WI38 (cell line): Measurements from ENCODE around the gene ATP2C2.
"Not testable (repeated sequence)": the region's sequence is repeated elsewhere in the genome, so short reads cannot be mapped to it uniquely, and the experiment has no call there.

Experiments
- H3K4me3 ChIP-seq: 2 replicates; pipeline ENCODE4 v1.5.1; 2011; ENCODE audit warnings: low read depth, mild to moderate bottlenecking, control low read depth, low read length
- CTCF ChIP-seq: IDR thresholded peaks from 2 replicates; pipeline ENCODE4 v1.5.1; 2012; ENCODE audit warnings: low read depth, mild to moderate bottlenecking, control low read depth, low read length

The ATP2C2 gene

GRCh38 chr16:84340325-84341040 is 27.9 kb upstream of the ATP2C2 start:
- TF ChIP-seq CTCF, result no peak
- no peak overlapping the region for H3K4me3 ChIP-seq

- no peak overlapping the region for H3K4me3 ChIP-seq
- TF ChIP-seq CTCF, result no peak
These were observed 26.6 kb upstream of the ATP2C2 start for GRCh38 chr16:84341528-84342295.

- not testable (repeated sequence) for H3K4me3 ChIP-seq
These were observed 24.5 kb upstream of the ATP2C2 start for GRCh38 chr16:84343800-84344199.

GRCh38 chr16:84344781-84345180 is 23.6 kb upstream of the ATP2C2 start:
- no peak for TF ChIP-seq CTCF
- no peak overlapping the region for H3K4me3 ChIP-seq

GRCh38 chr16:84347161-84347560 is 21.2 kb upstream of the ATP2C2 start:
- TF ChIP-seq CTCF, result no peak
- H3K4me3 ChIP-seq, result no peak overlapping the region

- no peak for TF ChIP-seq CTCF
- no peak overlapping the region for H3K4me3 ChIP-seq
These were observed 19.9 kb upstream of the ATP2C2 start for GRCh38 chr16:84348386-84348888.

- no peak for TF ChIP-seq CTCF
- no peak overlapping the region for H3K4me3 ChIP-seq
These were observed 18.3 kb upstream of the ATP2C2 start for GRCh38 chr16:84349862-84350684.
